GM12878 (cell line): Measurements from ENCODE around the gene MICAL3. TPM values are rescaled to one million over a fixed set of nuclear protein-coding genes. Genes with fewer than 3 reads are reported as not detected.

Experiments
- ATAC-seq: fragments of 200-7000 bp; cut with Tn5 transposase; 3 replicates; pipeline ENCODE4 v1.9.1; 2020; ENCODE audit warnings: mild to moderate bottlenecking, moderate library complexity
- BruUV-seq: library from RNA; stranded (reverse); fragments of 400-500 nt; replicated peaks from 2 replicates; lab custom pipeline; 2021; lab: Mats Ljungman, UMichigan
- CTCF ChIA-PET: fragments of 300-600 bp; sonication (Branson Sonifier 250); formaldehyde crosslinking; extraction: SDS; loops from one replicate; lab custom pipeline; 2021; ENCODE audit warnings: inconsistent platforms; lab: Yijun Ruan, JAX
- POLR2A ChIA-PET: fragments of 350-600 bp; formaldehyde crosslinking; extraction: SDS; loops from one replicate; lab custom pipeline; 2021; ENCODE audit warnings: inconsistent platforms; lab: Charles Lee
- RAD21 ChIA-PET: fragments of 300-600 bp; sonication (Branson Sonifier 250); formaldehyde crosslinking; loops from one replicate; lab custom pipeline; 2023; ENCODE audit warnings: antibody characterized with exemption; ENCODE audit not compliant: unreplicated experiment; lab: Charles Lee
- SMC1A ChIA-PET: fragments of 300-600 bp; sonication (Branson Sonifier 250); formaldehyde crosslinking; loops from one replicate; lab custom pipeline; 2023; ENCODE audit not compliant: unreplicated experiment, uncharacterized antibody; lab: Charles Lee
- DNase-seq: peaks from one replicate; pipeline ENCODE4 v3.0.0-alpha.2; 2011; ENCODE audit warnings: low read depth, low spot score
- FAIRE-seq: peaks from 3 replicates; lab custom pipeline; 2011; peaks lifted over from hg19 to GRCh38; lab: Jason Lieb, UNC
- H2AFZ ChIP-seq: 2 replicates; pipeline ENCODE4 v1.6.0; 2011; ENCODE audit warnings: low read depth, low read length, control low read depth; ENCODE audit not compliant: control insufficient read depth
- H3K27ac ChIP-seq: 2 replicates; pipeline ENCODE4 v1.5.1; 2011; ENCODE audit warnings: control low read depth; ENCODE audit not compliant: control insufficient read depth, insufficient read depth
- H3K27me3 ChIP-seq, 2 experiments: replicated peaks in 1 of 2; 2 replicates each; pipeline versions ENCODE4 v1.6.0 to v1.6.1; 2011; ENCODE audit warnings: low read length in 1 of 2; ENCODE audit not compliant: control insufficient read depth in 2 of 2, insufficient read depth in 2 of 2
- H3K36me3 ChIP-seq, 2 experiments: 2 replicates each; pipeline ENCODE4 v1.5.1; 2011; ENCODE audit warnings: low read length in 1 of 2; ENCODE audit not compliant: control insufficient read depth in 2 of 2, insufficient read depth in 2 of 2
- H3K4me1 ChIP-seq: 2 replicates; pipeline ENCODE4 v1.6.1; 2011; ENCODE audit warnings: mild to moderate bottlenecking, low read length, moderate library complexity, mixed read lengths; ENCODE audit not compliant: control insufficient read depth, insufficient read depth
- H3K4me2 ChIP-seq: 2 replicates; pipeline ENCODE4 v1.6.0; 2011; ENCODE audit warnings: control low read depth; ENCODE audit not compliant: control insufficient read depth, insufficient read depth
- H3K4me3 ChIP-seq: fragments of 200-600 bp; sonication (generic); 2 replicates; pipeline ENCODE4 v1.5.1; 2016
- H3K79me2 ChIP-seq: 2 replicates; pipeline ENCODE4 v1.6.0; 2011; ENCODE audit warnings: low read length; ENCODE audit not compliant: control insufficient read depth, insufficient read depth
- H3K9ac ChIP-seq: 2 replicates; pipeline ENCODE4 v1.8.0; 2011; ENCODE audit warnings: low read length, control low read depth, mixed read lengths; ENCODE audit not compliant: control insufficient read depth, insufficient read depth
- H3K9me3 ChIP-seq: replicated peaks from 3 replicates; pipeline ENCODE4 v1.5.1; 2011; ENCODE audit warnings: mild to moderate bottlenecking, low read length; ENCODE audit not compliant: control insufficient read depth, insufficient read depth
- H4K20me1 ChIP-seq: 2 replicates; pipeline ENCODE4 v1.6.0; 2011; ENCODE audit not compliant: control insufficient read depth, insufficient read depth
- CEBPB ChIP-seq, 2 experiments: fragments of 150-350 bp in 1 of 2; IDR thresholded peaks; 2 replicates each; pipeline ENCODE4 v1.6.1; 2012 to 2014; ENCODE audit warnings: low read depth in 2 of 2, low read length in 2 of 2, borderline replicate concordance in 1 of 2, inconsistent platforms in 1 of 2
- CHD1 ChIP-seq: IDR thresholded peaks from 2 replicates; pipeline ENCODE4 v1.6.1; 2012; ENCODE audit warnings: low read depth, low read length, improper control_type of control experiment
- CHD2 ChIP-seq: IDR thresholded peaks from 2 replicates; pipeline ENCODE4 v1.6.1; 2011; ENCODE audit warnings: low read depth, low read length, improper control_type of control experiment, borderline replicate concordance
- E4F1 ChIP-seq: fragments of 450-650 bp; IDR thresholded peaks from 2 replicates; pipeline ENCODE4 v1.6.1; 2018; ENCODE audit warnings: borderline replicate concordance, mild to moderate bottlenecking; ENCODE audit not compliant: partially characterized antibody
- KDM1A ChIP-seq: fragments of 200-600 bp; sonication (generic); IDR thresholded peaks from 2 replicates; pipeline ENCODE4 v1.6.1; 2016; ENCODE audit warnings: borderline replicate concordance
- KLF5 ChIP-seq: fragments of 450-650 bp; IDR thresholded peaks from 2 replicates; pipeline ENCODE4 v1.6.1; 2014; ENCODE audit warnings: mild to moderate bottlenecking; ENCODE audit not compliant: partially characterized antibody
- MEF2A ChIP-seq: IDR thresholded peaks from 2 replicates; pipeline ENCODE4 v1.6.1; 2011; ENCODE audit warnings: low read depth, mild to moderate bottlenecking, low read length, moderate library complexity; ENCODE audit not compliant: insufficient read depth
- PML ChIP-seq: IDR thresholded peaks from 2 replicates; pipeline ENCODE4 v1.6.1; 2012; ENCODE audit warnings: low read length, inconsistent platforms
- RAD21 ChIP-seq: IDR thresholded peaks from 2 replicates; pipeline ENCODE4 v1.6.1; 2011; ENCODE audit warnings: mild to moderate bottlenecking, low read depth, low read length, moderate library complexity; ENCODE audit not compliant: insufficient read depth
- RB1 ChIP-seq: fragments of 450-650 bp; formaldehyde crosslinking; IDR thresholded peaks from 2 replicates; pipeline ENCODE4 v1.6.1; 2017; ENCODE audit warnings: mild to moderate bottlenecking, borderline replicate concordance
- RCOR1 ChIP-seq: conservative IDR thresholded peaks from 2 replicates; pipeline ENCODE4 v1.6.1; 2012; ENCODE audit warnings: low read depth, low read length, improper control_type of control experiment
- TAF1 ChIP-seq: IDR thresholded peaks from 2 replicates; pipeline ENCODE4 v1.6.1; 2011; ENCODE audit warnings: mild to moderate bottlenecking, low read depth, low read length, borderline replicate concordance
- USF1 ChIP-seq: IDR thresholded peaks from 2 replicates; pipeline ENCODE4 v1.6.1; 2011; ENCODE audit warnings: borderline replicate concordance, low read depth, mild to moderate bottlenecking, moderate library complexity, mixed read lengths, low read length; ENCODE audit not compliant: insufficient read depth; ENCODE audit errors: extremely low read length
- ZBED1 ChIP-seq: IDR thresholded peaks from 2 replicates; pipeline ENCODE4 v1.6.1; 2016; ENCODE audit warnings: borderline replicate concordance
- ZNF274 ChIP-seq: IDR thresholded peaks from one replicate; pipeline ENCODE4 v1.8.0; 2011; ENCODE audit not compliant: insufficient read length, insufficient read depth
- ZNF384 ChIP-seq: IDR thresholded peaks from 2 replicates; pipeline ENCODE4 v1.6.1; 2012; ENCODE audit warnings: low read depth, mild to moderate bottlenecking, low read length, improper control_type of control experiment, borderline replicate concordance
- WGBS: methylation state at CpG from one replicate; pipeline ENCODE4 v1.1.6; 2016; ENCODE audit warnings: low lambda C conversion rate; ENCODE audit not compliant: insufficient replicate concordance, insufficient coverage; ENCODE audit errors: missing lambda C conversion rate; 5-methylcytosine and 5-hydroxymethylcytosine counted together
- in situ Hi-C: fragments of 300-500 bp; cut with MboI; formaldehyde crosslinking; loops from 9 replicates; pipeline ENCODE4 v1.14.3; 2018; ENCODE audit warnings: mixed read lengths
- intact Hi-C: fragments of 100-400 bp; cut with micrococcal nuclease; formaldehyde crosslinking; loops from one replicate; pipeline ENCODE4 v1.14.2; 2022; ENCODE audit not compliant: unreplicated experiment
- polyA plus RNA-seq, 11 experiments: library from polyadenylated mRNA; depleted of rRNA in 4 of 11; unstranded in 6 of 11; stranded (reverse) in 5 of 11; fragments of >200 nt; fragmentation: Nextera tagmentation in 4 of 11; fragmentation: Illumina TruSeq in 1 of 11; extraction: Ambion mirVana in 4 of 11; extraction: Trizol in 1 of 11; gene quantifications; 1 replicate in 1 of 11; 2 replicates in 10 of 11; pipeline versions ENCODE4 v1.2.1 to v1.2.3, GENCODE V29; 2011 to 2016; ENCODE audit warnings: inconsistent platforms in 2 of 11, missing spikeins in 2 of 11, low read depth in 1 of 11
- total RNA-seq, 4 experiments: library from RNA; depleted of rRNA in 3 of 4; stranded (reverse); fragments of >200 nt in 3 of 4; fragmentation: Illumina TruSeq in 1 of 4; extraction: Trizol in 1 of 4; gene quantifications; 2 replicates each; pipeline versions ENCODE4 v1.2.1 to v1.2.3, GENCODE V29; 2013 to 2021

MICAL3 gene
- total and polyA plus RNA-seq, 10 of the 15 experiments (the other 5 are each of a cell fraction or from before 2014, with no cell fraction given) = 2.6 to 92.2 (median 24.0) TPM

GRCh38 chr22:17970201-17970708, 54.1 kb downstream of the MICAL3 start:
- H3K36me3 ChIP-seq = peaks cover 4 to 22% of the 10 kb centered on the region in 2 experiments; a peak in 3 of 4 replicates
- no peak overlapping the region; the same call in 1 of the 2 replicates for H3K27ac ChIP-seq
- H3K9ac ChIP-seq = no peak overlapping the region
- H3K79me2 ChIP-seq = peaks cover 20% of the 10 kb centered on the region
- H3K9me3 ChIP-seq = no peaks in the 10 kb centered on the region
- H3K27me3 ChIP-seq = no peaks in the 10 kb centered on the region; a peak in 1 of 4 replicates
- 59% methylated on average over 10 of the region's 10 CpGs for WGBS
- H3K4me2 ChIP-seq = no peak overlapping the region
- no peak for FAIRE-seq
- H2AFZ ChIP-seq = no peak overlapping the region
- in situ Hi-C loops = no loop called here
- intact Hi-C loops = loop anchor here (10.0 kb wide), 1 partner anchor 135 kb away; no protein-coding TSS in a partner anchor
- ATAC-seq = no peak
- H4K20me1 ChIP-seq = no peaks in the 10 kb centered on the region
- SMC1A ChIA-PET = no interaction called here
- TF ChIP-seq ZNF274 = no peak
- no peak for TF ChIP-seq E4F1
- no peak for TF ChIP-seq CEBPB (IDR thresholded peaks at IDR 0.05; ENCODE audit: borderline replicate concordance in 1 of 2, low read depth in 2 of 2, low read length in 2 of 2)
- no peak for TF ChIP-seq RB1
- TF ChIP-seq USF1 = no peak
- no peak for TF ChIP-seq RAD21
- no peak for TF ChIP-seq KLF5
- TF ChIP-seq RCOR1 = no peak
- TF ChIP-seq CHD1 = no peak
- no peak for TF ChIP-seq KDM1A
- TF ChIP-seq PML = no peak
- TF ChIP-seq MEF2A = no peak
- TF ChIP-seq TAF1 = no peak
- no peak for TF ChIP-seq CHD2
- no peak for TF ChIP-seq ZBED1
- TF ChIP-seq ZNF384 = no peak
- RAD21 ChIA-PET = no interaction called here
- H3K4me3 ChIP-seq = no peak overlapping the region
- POLR2A ChIA-PET = no interaction called here
- CTCF ChIA-PET = no interaction called here
- BruUV-seq = no TSS peak
- H3K4me1 ChIP-seq = peaks cover 31% of the 10 kb centered on the region
- no peak for DNase-seq
